Measurements from ENCODE around the gene PAFAH2.

The PAFAH2 gene

GRCh38 chr1:26031196-26031595 is 33.3 kb upstream of the PAFAH2 start:
- no peak for DNase-seq (ENCODE audit: low read depth)

- no peak for DNase-seq (ENCODE audit: low read depth)
Observed at GRCh38 chr1:26029864-26030481, 32.1 kb upstream of the PAFAH2 start.

DNA sequence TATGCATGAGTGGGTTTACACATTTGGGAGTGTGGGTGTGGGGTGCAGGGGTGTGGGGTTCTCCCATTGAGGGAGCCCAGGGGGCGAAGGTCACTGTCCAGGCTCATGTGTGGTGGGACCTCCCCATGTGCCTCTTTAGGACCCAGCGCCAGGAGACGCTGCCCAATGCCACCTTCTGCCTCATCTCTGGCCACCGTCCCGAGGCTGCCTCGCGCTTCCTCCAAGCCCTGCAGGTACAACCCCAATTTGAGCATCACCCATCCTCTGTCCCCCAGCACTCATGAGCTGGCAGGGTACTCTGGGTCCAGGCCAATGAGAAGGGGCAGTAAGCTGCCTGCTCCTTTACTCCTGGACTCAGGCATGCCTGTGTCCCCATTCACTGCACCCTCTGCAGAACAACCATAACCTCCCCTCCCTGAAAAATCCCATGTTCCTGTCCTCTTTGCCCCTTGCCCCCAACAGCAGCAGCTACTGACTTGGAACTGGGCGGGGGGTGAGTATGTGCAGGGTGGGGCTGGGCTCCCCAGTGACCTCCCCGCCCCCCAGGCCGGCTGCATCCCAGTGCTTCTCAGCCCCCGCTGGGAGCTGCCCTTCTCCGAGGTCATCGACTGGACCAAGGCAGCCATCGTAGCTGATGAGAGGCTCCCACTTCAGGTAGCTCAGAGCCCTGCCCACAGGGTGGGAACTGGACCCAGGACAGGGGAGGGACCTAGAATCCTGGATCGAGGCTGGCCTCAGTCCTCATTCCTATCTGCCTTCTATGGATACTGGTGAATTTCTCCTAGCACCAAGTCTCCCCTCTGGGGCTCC is 31.4 kb upstream of the PAFAH2 start:
- no peak for DNase-seq (ENCODE audit: low read depth)

DNA sequence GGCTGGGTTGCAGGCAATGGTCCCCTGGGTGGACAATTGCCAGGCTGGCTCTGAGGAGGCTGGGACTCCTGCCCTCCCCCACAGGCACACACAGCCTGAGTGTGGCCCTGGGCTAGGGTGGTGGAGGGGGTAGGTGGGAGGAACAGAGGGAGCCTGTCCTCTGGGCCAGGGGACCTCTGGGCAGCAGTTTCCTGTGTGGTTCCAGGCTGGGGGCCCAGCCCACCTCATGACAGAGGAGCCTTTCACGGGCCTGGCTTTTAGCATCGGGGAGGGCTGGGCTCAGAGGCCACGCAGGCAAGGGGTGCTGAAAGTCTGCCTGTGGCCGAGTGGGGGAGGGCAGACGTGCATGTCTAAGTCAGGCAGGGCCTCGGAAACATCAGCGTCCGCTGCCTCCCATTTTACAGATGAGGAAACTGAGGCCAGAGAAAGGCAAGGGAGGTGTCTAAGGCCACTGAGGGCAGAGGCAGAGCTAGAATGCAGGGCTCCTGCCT is 30.7 kb upstream of the PAFAH2 start:
- DNase-seq (ENCODE audit: low read depth) = no peak

DNA sequence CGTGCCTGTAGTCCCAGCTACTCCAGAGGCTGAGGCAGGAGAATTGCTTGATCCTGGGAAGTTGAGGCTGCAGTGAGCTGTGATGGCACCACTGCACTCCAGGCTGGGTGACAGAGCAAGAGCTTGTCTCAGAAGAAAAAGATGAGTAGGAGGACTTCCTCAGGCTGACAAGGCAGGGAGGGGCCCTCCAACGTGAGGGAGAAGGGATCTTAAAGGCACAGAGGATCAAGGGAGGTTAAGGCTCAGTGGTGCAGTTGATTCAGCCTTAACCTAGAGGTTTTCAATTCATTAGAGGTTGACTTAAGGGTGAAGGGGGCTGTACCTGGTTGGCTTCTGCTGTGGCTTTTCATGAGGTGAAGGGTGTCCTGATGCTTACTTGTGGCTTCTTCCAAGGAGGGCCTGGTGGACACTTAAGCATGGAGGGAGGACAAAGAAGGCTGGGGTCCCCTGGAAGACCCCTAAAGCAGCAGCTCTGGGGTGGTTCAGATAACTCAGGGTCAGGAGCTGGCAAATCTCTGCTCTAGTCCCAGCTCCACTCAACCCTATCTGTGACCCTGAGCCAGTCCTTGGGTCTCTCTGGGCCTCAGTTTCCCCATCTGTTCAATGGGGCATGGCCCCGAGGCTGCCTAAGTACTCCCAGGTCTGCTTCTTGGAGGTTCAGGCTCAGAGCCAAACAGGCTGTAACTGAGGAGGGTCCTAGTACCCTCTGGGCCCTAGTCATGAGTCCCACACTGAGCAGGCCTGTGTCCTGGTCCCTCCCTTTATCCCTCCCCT is 30.0 kb upstream of the PAFAH2 start:
- DNase-seq (ENCODE audit: low read depth) = peak; percentile 39

- no peak for DNase-seq (ENCODE audit: low read depth)
Observed at GRCh38 chr1:26025517-26025916, 27.7 kb upstream of the PAFAH2 start.

- DNase-seq (ENCODE audit: low read depth) = no peak
Observed at GRCh38 chr1:26025060-26025459, 27.2 kb upstream of the PAFAH2 start.

DNA sequence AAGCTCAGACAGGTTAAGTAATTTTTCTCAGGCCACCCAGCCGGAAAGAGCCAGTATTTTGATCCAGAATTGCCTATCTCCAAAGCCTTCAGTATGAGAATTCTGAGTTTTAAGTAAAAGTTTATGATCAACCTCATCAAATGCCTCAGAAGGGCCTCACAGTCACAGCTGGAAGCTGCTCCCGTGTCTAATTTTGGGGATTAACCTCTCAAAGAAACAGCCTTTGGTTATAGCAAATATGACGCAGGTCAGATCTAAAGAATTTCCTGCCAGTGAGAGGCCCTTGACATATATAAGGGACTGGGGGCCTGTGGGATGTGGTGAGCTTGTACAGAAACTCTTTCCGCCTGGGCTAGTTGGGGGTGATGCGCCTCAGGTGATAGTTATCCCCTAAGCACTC is 26.0 kb upstream of the PAFAH2 start:
- DNase-seq (ENCODE audit: low read depth) = no peak

- no peak for DNase-seq (ENCODE audit: low read depth)
Observed at GRCh38 chr1:26023009-26023408, 25.1 kb upstream of the PAFAH2 start.

- DNase-seq (ENCODE audit: low read depth) = no peak
Observed at GRCh38 chr1:26022404-26022779, 24.5 kb upstream of the PAFAH2 start.

GRCh38 chr1:26021647-26022403 is 24.0 kb upstream of the PAFAH2 start, which contains the start of gene EXTL1:
TSS of gene EXTL1 (plus strand) at chr1:26021775. CDS start at chr1:26022647, 872 bp downstream.
- DNase-seq (ENCODE audit: low read depth) = no peak

DNA sequence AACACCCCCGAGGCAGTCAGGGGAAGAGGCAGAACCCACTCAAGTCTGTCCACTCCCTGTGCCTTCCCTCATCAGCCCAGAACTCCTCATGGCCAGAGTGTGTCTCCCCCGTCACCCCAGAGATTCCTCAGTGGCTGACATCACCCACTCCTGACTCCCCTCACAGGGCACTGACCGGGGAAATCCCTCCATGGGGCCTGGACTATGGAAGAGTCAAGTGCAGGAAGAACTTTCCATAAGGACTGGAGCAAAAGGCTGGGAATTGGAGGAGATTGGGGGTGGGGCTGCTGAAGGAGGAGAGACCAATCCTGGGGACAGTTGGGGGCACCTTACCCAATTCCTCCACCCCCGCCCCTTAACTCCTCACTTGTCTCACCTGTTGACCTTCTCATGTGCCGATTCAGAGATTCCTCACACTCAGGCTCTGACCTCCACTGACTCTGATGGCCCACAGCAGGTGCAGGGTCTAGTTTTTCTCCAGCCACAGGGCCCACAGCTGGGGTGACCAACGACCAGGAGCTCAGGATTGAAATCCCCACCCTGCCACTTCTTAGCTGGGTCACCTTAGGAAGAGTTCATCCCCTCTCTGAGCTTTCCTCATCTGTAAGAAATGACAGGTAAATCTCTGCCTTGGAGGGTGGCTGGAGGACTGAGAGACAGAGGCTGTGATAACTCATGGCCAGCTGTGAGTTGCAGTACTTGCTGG is 23.2 kb upstream of the PAFAH2 start:
- peak; percentile 30 for DNase-seq (ENCODE audit: low read depth)

DNA sequence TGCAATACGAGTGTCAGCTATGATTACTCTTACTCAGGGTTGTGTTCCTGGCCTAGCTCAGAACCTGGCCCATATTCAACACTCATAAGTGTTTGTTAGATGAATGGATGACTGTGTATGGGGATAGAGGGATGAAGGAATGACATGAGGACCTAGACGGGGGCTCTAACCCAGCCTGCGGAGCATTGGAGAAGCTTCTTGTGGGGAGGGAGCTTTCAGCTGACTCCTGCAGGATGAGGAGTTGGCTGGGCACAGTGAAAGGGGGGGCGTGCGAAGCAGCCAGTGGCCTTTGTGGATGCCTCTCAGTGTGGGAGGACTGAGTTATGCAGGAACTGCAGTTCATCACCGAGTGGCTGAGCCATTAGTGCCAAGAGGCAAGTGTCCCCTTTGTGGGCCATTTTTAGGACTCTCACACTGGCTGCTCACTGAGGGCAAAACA is 22.5 kb upstream of the PAFAH2 start:
- DNase-seq (ENCODE audit: low read depth) = peak; percentile 26

GRCh38 chr1:26019641-26020315 is 21.9 kb upstream of the PAFAH2 start:
- DNase-seq (ENCODE audit: low read depth) = peak; percentile 73

DNA sequence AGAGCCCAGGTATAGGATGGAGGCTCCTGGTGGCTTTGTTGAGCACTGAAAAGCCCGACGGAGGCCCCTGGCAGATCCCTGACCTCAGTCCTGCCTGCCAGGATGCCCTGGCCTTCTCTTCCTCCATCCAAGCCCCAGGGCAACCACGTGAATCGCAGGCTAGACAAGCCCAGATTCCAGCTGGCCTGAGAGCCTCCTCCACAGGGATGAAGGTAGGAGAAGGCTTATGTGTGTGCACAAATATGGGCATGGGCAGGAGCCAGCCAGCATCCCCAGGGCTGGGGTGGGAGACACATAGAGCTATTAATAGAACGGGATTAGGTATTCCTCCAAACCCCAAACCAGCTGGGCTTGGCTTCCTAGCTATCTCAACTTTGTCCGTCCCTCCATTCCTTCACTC is 19.7 kb upstream of the PAFAH2 start:
- no peak for DNase-seq (ENCODE audit: low read depth)

- DNase-seq (ENCODE audit: low read depth) = no peak
Observed at GRCh38 chr1:26016953-26017545, 19.2 kb upstream of the PAFAH2 start.

GRCh38 chr1:26016258-26016952 is 18.5 kb upstream of the PAFAH2 start:
- no peak for DNase-seq (ENCODE audit: low read depth)

GRCh38 chr1:26015358-26015757 is 17.5 kb upstream of the PAFAH2 start:
- no peak for DNase-seq (ENCODE audit: low read depth)

GRCh38 chr1:26014179-26014578 is 16.3 kb upstream of the PAFAH2 start:
- DNase-seq (ENCODE audit: low read depth) = no peak

- no peak for DNase-seq (ENCODE audit: low read depth)
Observed at GRCh38 chr1:26012864-26013263, 15.0 kb upstream of the PAFAH2 start.

Measured in ELR (cell line).